Testis (tissue), 3 donors: ENCODE measurements around the gene FBXL12. TPM values are rescaled to one million over a fixed set of nuclear protein-coding genes. Genes with fewer than 3 reads are reported as not detected.

Experiments used
- DNase-seq: peaks from one replicate; pipeline ENCODE4 v3.0.0-alpha.2; 2019
- H3K27ac ChIP-seq, 2 donors: fragments of 200-600 bp; sonication (generic); one replicate each; pipeline ENCODE4 v1.5.1; 2019
- H3K27me3 ChIP-seq: fragments of 200-600 bp; sonication (generic); one replicate; pipeline ENCODE4 v1.5.1; 2019
- H3K36me3 ChIP-seq: fragments of 200-600 bp; sonication (generic); one replicate; pipeline ENCODE4 v1.5.1; 2017; ENCODE audit warnings: low read depth; ENCODE audit errors: missing control alignments
- H3K4me1 ChIP-seq: fragments of 200-600 bp; sonication (generic); one replicate; pipeline ENCODE4 v1.5.1; 2019
- H3K4me3 ChIP-seq, 2 donors: fragments of 200-600 bp; sonication (generic); one replicate each; pipeline ENCODE4 v1.5.1; 2017 to 2019
- H3K9me3 ChIP-seq: fragments of 200-600 bp; sonication (generic); one replicate; pipeline ENCODE4 v1.5.1; 2017
- CTCF ChIP-seq, 3 experiments: fragments of 450-650 bp in 2 of 3; fragments of 200-600 bp in 1 of 3; sonication (generic) in 1 of 3; IDR thresholded peaks; one replicate each; pipeline ENCODE4 v1.5.1; 2016 to 2019; ENCODE audit warnings: antibody characterized with exemption in 3 of 3, mild to moderate bottlenecking in 2 of 3, moderate library complexity in 1 of 3
- POLR2A ChIP-seq: fragments of 450-650 bp; IDR thresholded peaks from one replicate; pipeline ENCODE4 v1.6.1; 2017; ENCODE audit warnings: antibody characterized with exemption, mild to moderate bottlenecking, moderate library complexity
- WGBS, 2 donors: methylation state at CpG; one replicate each; pipeline ENCODE4 v1.1.5; 2018; 5-methylcytosine and 5-hydroxymethylcytosine counted together
- intact Hi-C: fragments of 100-400 bp; cut with DNase I; formaldehyde crosslinking; loops from one replicate; pipeline ENCODE4 v1.15.1; 2023; ENCODE audit warnings: low total_unique reads
- polyA plus RNA-seq: library from polyadenylated mRNA; stranded (reverse); fragments of 350-450 nt; fragmentation: Illumina TruSeq; extraction: RNeasy Lipid Tissue Mini Kit (QIAGEN cat#74804); gene quantifications from one replicate; pipeline ENCODE4 v1.2.3, GENCODE V29; 2014; ENCODE audit warnings: low read depth, low replicate concordance; ENCODE audit not compliant: insufficient read depth
- total RNA-seq, 2 donors: library from RNA; depleted of rRNA; stranded (reverse); fragments of >200 nt; gene quantifications; one replicate each; pipeline ENCODE4 v1.2.3, GENCODE V29; 2016

FBXL12 gene
- total and polyA plus RNA-seq, 3 donors from 2014 or later: 24.7 to 42.6 (median 38.7) TPM

DNA sequence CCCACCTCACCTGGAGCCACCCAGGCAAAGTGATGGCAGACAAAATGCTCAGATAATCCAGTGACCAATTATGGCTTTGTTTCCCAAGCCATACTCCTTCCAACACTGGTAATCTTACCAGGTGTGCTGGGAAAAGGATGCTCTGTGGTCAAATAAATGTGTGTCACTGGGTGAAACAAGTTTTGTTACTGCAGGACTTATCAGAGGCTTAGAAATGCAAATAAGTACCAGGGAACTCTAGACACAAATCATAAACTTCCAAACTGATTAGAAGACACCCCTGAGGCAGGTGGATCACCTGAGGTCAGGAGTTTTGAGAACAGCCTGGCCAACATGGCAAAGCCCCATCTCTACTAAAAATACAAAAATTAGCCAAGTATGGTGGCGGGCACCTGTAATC lies 42.6 kb upstream of the FBXL12 start:
- intact Hi-C loops: no loop called here
- Histone ChIP-seq H3K9me3 (no peaks in the 10 kb centered on the region), H3K36me3 (no peaks in the 10 kb centered on the region), H3K27ac (no peak overlapping the region), H3K4me1 (no peaks in the 10 kb centered on the region), H3K4me3 (no peak overlapping the region), H3K27me3 (no peaks in the 10 kb centered on the region)
- no peak for TF ChIP-seq CTCF (IDR thresholded peaks at IDR 0.05)
- 100% methylated on average over 1 of the region's 1 CpG for WGBS, 2 donors
- DNase-seq: no peak

DNA sequence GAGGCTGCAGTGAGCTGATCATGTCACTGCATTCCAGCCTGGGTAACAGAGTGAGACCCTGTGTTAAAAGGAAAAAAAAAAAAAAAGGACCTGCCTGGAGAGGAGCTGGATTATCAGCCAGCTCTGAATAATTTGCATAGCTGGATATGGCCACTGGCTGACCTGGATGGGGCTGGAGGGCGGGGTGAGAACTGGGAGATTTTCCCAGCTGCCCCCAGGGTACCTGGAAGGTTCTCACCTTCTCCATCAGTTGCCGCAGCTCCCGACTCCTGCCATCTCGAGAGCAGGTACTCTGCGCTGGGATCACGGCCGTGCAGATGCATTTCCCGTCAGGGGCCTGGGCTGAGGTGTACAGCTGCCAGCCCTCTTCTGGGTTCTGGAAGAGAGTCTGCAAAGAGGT lies 41.5 kb upstream of the FBXL12 start:
- Histone ChIP-seq H3K36me3 (no peaks in the 10 kb centered on the region), H3K27ac (no peak overlapping the region), H3K4me3 (no peak overlapping the region), H3K4me1 (no peaks in the 10 kb centered on the region), H3K9me3 (no peaks in the 10 kb centered on the region), H3K27me3 (no peaks in the 10 kb centered on the region)
- no peak for DNase-seq
- TF ChIP-seq CTCF (IDR thresholded peaks at IDR 0.05) (no peak), POLR2A (no peak)
- intact Hi-C loops: no loop called here
- WGBS, 2 donors: 93 to 100% methylated on average over 2 to 8 of the region's 8 CpGs

- DNase-seq: no peak
- Histone ChIP-seq H3K36me3 (no peaks in the 10 kb centered on the region), H3K27me3 (no peaks in the 10 kb centered on the region), H3K9me3 (no peaks in the 10 kb centered on the region), H3K4me1 (no peaks in the 10 kb centered on the region), H3K27ac (no peak overlapping the region), H3K4me3 (no peak overlapping the region)
- intact Hi-C loops: no loop called here
- TF ChIP-seq CTCF (IDR thresholded peaks at IDR 0.05) (no peak), POLR2A (no peak)
These were observed 39.9 kb upstream of the FBXL12 start for GRCh38 chr19:9858766-9859165.

GRCh38 chr19:9857920-9858746 lies 39.3 kb upstream of the FBXL12 start:
- no peak for DNase-seq
- intact Hi-C loops: no loop called here
- no peak for TF ChIP-seq CTCF (IDR thresholded peaks at IDR 0.05)
- no peak for TF ChIP-seq POLR2A
- Histone ChIP-seq H3K27me3 (no peaks in the 10 kb centered on the region), H3K36me3 (no peaks in the 10 kb centered on the region), H3K27ac (no peak overlapping the region), H3K9me3 (no peaks in the 10 kb centered on the region), H3K4me1 (no peaks in the 10 kb centered on the region), H3K4me3 (no peak overlapping the region)
- 87 to 90% methylated on average over 10 of the region's 10 CpGs for WGBS, 2 donors
